GM19240 (cell line): Measurements from ENCODE around the gene POU4F1.
"Not testable (repeated sequence)": the region's sequence is repeated elsewhere in the genome, so short reads cannot be mapped to it uniquely, and the experiment has no call there.

Source experiments
- DNase-seq: peaks from one replicate; pipeline ENCODE4 v3.0.0; 2011; ENCODE audit warnings: low spot score; ENCODE audit not compliant: insufficient read length

The POU4F1 gene

GRCh38 chr13:78603240-78603957, at the start of gene POU4F1:
POU4F1 (minus strand) TSS chr13:78603552; CDS start chr13:78603326, 226 bp downstream.
- peak; percentile 60 for DNase-seq

- DNase-seq: no peak
Observed at GRCh38 chr13:78652651-78653050, 49.3 kb upstream of the POU4F1 start.

GRCh38 chr13:78650717-78651083, 47.3 kb upstream of the POU4F1 start:
- no peak for DNase-seq

- no peak for DNase-seq
Observed at GRCh38 chr13:78649997-78650716, 46.8 kb upstream of the POU4F1 start.

GRCh38 chr13:78647109-78647678, 43.8 kb upstream of the POU4F1 start:
- DNase-seq: not testable (repeated sequence)

- DNase-seq: no peak
Observed at GRCh38 chr13:78638216-78638615, 34.9 kb upstream of the POU4F1 start.

GRCh38 chr13:78636495-78636894, 33.1 kb upstream of the POU4F1 start:
- DNase-seq: no peak

GRCh38 chr13:78632996-78633395, 29.6 kb upstream of the POU4F1 start:
- no peak for DNase-seq

GRCh38 chr13:78631077-78631476, 27.7 kb upstream of the POU4F1 start:
- no peak for DNase-seq

GRCh38 chr13:78630511-78630910, 27.2 kb upstream of the POU4F1 start:
- DNase-seq: no peak

- no peak for DNase-seq
Observed at GRCh38 chr13:78625384-78625783, 22.0 kb upstream of the POU4F1 start.

- DNase-seq: no peak
Observed at GRCh38 chr13:78623132-78623531, 19.8 kb upstream of the POU4F1 start.

GRCh38 chr13:78620936-78621470, 17.7 kb upstream of the POU4F1 start:
- DNase-seq: no peak

GRCh38 chr13:78618411-78618810, 15.1 kb upstream of the POU4F1 start:
- DNase-seq: no peak

- DNase-seq: no peak
Observed at GRCh38 chr13:78611040-78611439, 7.7 kb upstream of the POU4F1 start.

- no peak for DNase-seq
Observed at GRCh38 chr13:78610381-78610883, 7.1 kb upstream of the POU4F1 start.

GRCh38 chr13:78609464-78610205, 6.3 kb upstream of the POU4F1 start:
- DNase-seq: no peak

- no peak for DNase-seq
Observed at GRCh38 chr13:78608688-78609463, 5.5 kb upstream of the POU4F1 start.

- no peak for DNase-seq
Observed at GRCh38 chr13:78608252-78608687, 4.9 kb upstream of the POU4F1 start.

- DNase-seq: no peak
Observed at GRCh38 chr13:78607409-78608251, 4.3 kb upstream of the POU4F1 start.
